OCI-LY1 (cell line): ENCODE data around the gene VPREB1.
"Not testable (repeated sequence)": the region's sequence is repeated elsewhere in the genome, so short reads cannot be mapped to it uniquely, and the experiment has no call there.

Experiments used
- CTCF ChIP-seq: fragments of 200-600 bp; sonication (generic), shearing (Covaris generic); IDR thresholded peaks from 2 replicates; pipeline ENCODE4 v1.5.1; 2017; ENCODE audit warnings: mild to moderate bottlenecking, antibody characterized with exemption, low read length, moderate library complexity, mixed read lengths
- EZH2 ChIP-seq: fragments of 200-600 bp; sonication (generic), shearing (Covaris generic); IDR thresholded peaks from 2 replicates; pipeline ENCODE4 v1.8.0; 2017; ENCODE audit warnings: borderline replicate concordance, mixed run types, mild to moderate bottlenecking, antibody characterized with exemption, low read length, moderate library complexity, mixed read lengths

- TF ChIP-seq CTCF, EZH2: not testable (repeated sequence)
Observed at GRCh38 chr22:22293436-22293835, 48.9 kb downstream of the VPREB1 start.
